ENCODE data around the gene DNAJA3.
A peak's percentile ranks its signal among the peaks of the same experiment; 100 is the strongest.

The DNAJA3 gene

GRCh38 chr16:4475880-4476788 lies 50.5 kb downstream of the DNAJA3 start, which contains the start of gene HMOX2:
Gene HMOX2, plus strand, starts transcription at chr16:4476398. Its CDS starts 29,127 bp downstream, at chr16:4505525.
- peak; percentile 90 for ATAC-seq
- TF ChIP-seq ESRRG (CRISPR knock-in tag; IDR thresholded peaks at IDR 0.05) (no peak), ZC3H10 (CRISPR knock-in tag; IDR thresholded peaks at IDR 0.05) (no peak), SNAI2 (CRISPR knock-in tag; IDR thresholded peaks at IDR 0.05) (no peak), ZNF70 (CRISPR knock-in tag; IDR thresholded peaks at IDR 0.05) (no peak), ZFP3 (CRISPR knock-in tag; IDR thresholded peaks at IDR 0.05) (peak; percentile 17; the same call in 1 of the 2 replicates), PATZ1 (CRISPR knock-in tag; IDR thresholded peaks at IDR 0.05; ENCODE audit: borderline replicate concordance) (no peak), CSRNP3 (CRISPR knock-in tag; IDR thresholded peaks at IDR 0.05) (no peak)

- TF ChIP-seq BACH2 (CRISPR knock-in tag; IDR thresholded peaks at IDR 0.05; ENCODE audit: borderline replicate concordance) = no peak
- no peak for ATAC-seq
Measured at GRCh38 chr16:4477966-4478365, 52.3 kb downstream of the DNAJA3 start.

- ATAC-seq = no peak
- TF ChIP-seq OSR1 (CRISPR knock-in tag; IDR thresholded peaks at IDR 0.05) = no peak
- no peak for TF ChIP-seq ZNF70 (CRISPR knock-in tag; IDR thresholded peaks at IDR 0.05)
- TF ChIP-seq POU6F1 (CRISPR knock-in tag; IDR thresholded peaks at IDR 0.05; ENCODE audit: borderline replicate concordance, low read depth) = no peak
- no peak for TF ChIP-seq ZFP30 (CRISPR knock-in tag; IDR thresholded peaks at IDR 0.05)
- TF ChIP-seq CSRNP3 (CRISPR knock-in tag; IDR thresholded peaks at IDR 0.05) = no peak
- TF ChIP-seq TOX (CRISPR knock-in tag; IDR thresholded peaks at IDR 0.05; ENCODE audit: borderline replicate concordance) = no peak
- no peak for TF ChIP-seq BACH2 (CRISPR knock-in tag; IDR thresholded peaks at IDR 0.05; ENCODE audit: borderline replicate concordance)
- no peak for TF ChIP-seq PPARA (CRISPR knock-in tag; IDR thresholded peaks at IDR 0.05; ENCODE audit: borderline replicate concordance)
- TF ChIP-seq CREB5 (CRISPR knock-in tag; IDR thresholded peaks at IDR 0.05; ENCODE audit: low read depth) = no peak
- no peak for TF ChIP-seq SNAI2 (CRISPR knock-in tag; IDR thresholded peaks at IDR 0.05)
- no peak for TF ChIP-seq ARNTL (CRISPR knock-in tag; IDR thresholded peaks at IDR 0.05; ENCODE audit: borderline replicate concordance, low read depth)
- no peak for TF ChIP-seq RARB (CRISPR knock-in tag; IDR thresholded peaks at IDR 0.05)
- TF ChIP-seq TSHZ2 (CRISPR knock-in tag; IDR thresholded peaks at IDR 0.05) = no peak
- TF ChIP-seq ZNF8 (CRISPR knock-in tag; IDR thresholded peaks at IDR 0.05) = no peak
Measured at GRCh38 chr16:4481526-4481925, 55.9 kb downstream of the DNAJA3 start.
